ENCODE measurements around the gene SLC7A7. TPM values are rescaled to one million over a fixed set of nuclear protein-coding genes. Genes with fewer than 3 reads are reported as not detected.

Gene SLC7A7
- total and polyA plus RNA-seq, 2 of the 13 experiments (the other 11 are each of a cell fraction or from before 2014, with no cell fraction given): 0.13 to 0.63 TPM

- ATAC-seq: peak; percentile 5
Measured at GRCh38 chr14:22830443-22831010, 15.3 kb upstream of the SLC7A7 start.

More at GRCh38 chr14:22830443-22831010, 15.3 kb upstream of the SLC7A7 start:
- TF ChIP-seq, protein P1, sequence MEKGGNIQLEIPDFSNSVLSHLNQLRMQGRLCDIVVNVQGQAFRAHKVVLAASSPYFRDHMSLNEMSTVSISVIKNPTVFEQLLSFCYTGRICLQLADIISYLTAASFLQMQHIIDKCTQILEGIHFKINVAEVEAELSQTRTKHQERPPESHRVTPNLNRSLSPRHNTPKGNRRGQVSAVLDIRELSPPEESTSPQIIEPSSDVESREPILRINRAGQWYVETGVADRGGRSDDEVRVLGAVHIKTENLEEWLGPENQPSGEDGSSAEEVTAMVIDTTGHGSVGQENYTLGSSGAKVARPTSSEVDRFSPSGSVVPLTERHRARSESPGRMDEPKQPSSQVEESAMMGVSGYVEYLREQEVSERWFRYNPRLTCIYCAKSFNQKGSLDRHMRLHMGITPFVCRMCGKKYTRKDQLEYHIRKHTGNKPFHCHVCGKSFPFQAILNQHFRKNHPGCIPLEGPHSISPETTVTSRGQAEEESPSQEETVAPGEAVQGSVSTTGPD (CRISPR knock-in tag; IDR thresholded peaks at IDR 0.05): 0 out of 2 replicates have a peak, but pooled peaks have one; percentile 0
- no peak for TF ChIP-seq MYNN (CRISPR knock-in tag; IDR thresholded peaks at IDR 0.05; ENCODE audit: low read depth)
- 0 out of 2 replicates have a peak, but pooled peaks have one; percentile 79 for TF ChIP-seq NCOA1 (CRISPR knock-in tag; IDR thresholded peaks at IDR 0.05)
- TF ChIP-seq ZNF878 (CRISPR knock-in tag; IDR thresholded peaks at IDR 0.05): 0 out of 2 replicates have a peak, but pooled peaks have one; percentile 57
- peaks cover 9 to 17% of the 10 kb centered on the region in 2 experiments for H3K36me3 ChIP-seq (replicated peaks in 1 of 2; ENCODE audit: control insufficient read depth in 1 of 2, insufficient read depth in 2 of 2, low read length in 2 of 2)
- FAIRE-seq (no peak), DNase-seq (ENCODE audit: low spot score) (no peak)
- H2AFZ ChIP-seq (ENCODE audit: low read length): no peak overlapping the region
- H3K9ac ChIP-seq (ENCODE audit: insufficient read depth, low read depth, low read length): peak overlapping the region; percentile 90
- no peaks in the 10 kb centered on the region for H4K20me1 ChIP-seq (ENCODE audit: insufficient read depth, low read length)
- POLR2A ChIA-PET: interaction anchor here (0.6 to 3.7 kb wide), 26 partner anchors 8 to 490 kb away, joined by 3 to 29 read pairs (median 6); partner anchors contain the start of genes ACIN1, AJUBA, C14orf119 and DAD1
- H3K4me1 ChIP-seq (ENCODE audit: insufficient read depth, low read length): peaks cover 20% of the 10 kb centered on the region
- peak overlapping the region; percentile 65 for H3K27ac ChIP-seq (ENCODE audit: extremely low read length, insufficient read depth, low read length)
- no peaks in the 10 kb centered on the region for H3K9me3 ChIP-seq (ENCODE audit: low read length)
- H3K4me3 ChIP-seq (replicated peaks in 1 of 3; ENCODE audit: insufficient read depth in 1 of 3, low read depth in 2 of 3, low read length in 3 of 3): peak overlapping the region; percentile 74 to 97 (median 88)
- intact Hi-C loops (cut with micrococcal nuclease; ENCODE audit: unreplicated experiment) (no loop called here), in situ Hi-C loops (cut with HindIII; ENCODE audit: extremely low pct_ligation_motif_present, low pct_unique_long_range_greater_than_20kb) (no loop called here)
- no peaks in the 10 kb centered on the region; a peak in 1 of 5 replicates for H3K27me3 ChIP-seq (ENCODE audit: control insufficient read depth in 1 of 2, insufficient read depth in 2 of 2, low read length in 2 of 2)
- peaks cover 16% of the 10 kb centered on the region for H3K79me2 ChIP-seq (ENCODE audit: insufficient read depth, low read length)
- 14% methylated on average over 3 of the region's 3 CpGs for WGBS (ENCODE audit: low lambda C conversion rate)
- TSS peak; percentile 71 for BruUV-seq (replicated peaks)
- H3K4me2 ChIP-seq (ENCODE audit: low read depth, low read length): peak overlapping the region; percentile 87
- CTCF ChIA-PET (ENCODE audit: low intra/inter-chr PET ratio, low total read pairs): no interaction called here

Data from HepG2 (cell line).